Heart left ventricle (tissue), 16 donors: ENCODE data around the gene ZCCHC4. TPM values are rescaled to one million over a fixed set of nuclear protein-coding genes. Genes with fewer than 3 reads are reported as not detected.

Experiments
- ATAC-seq, 4 donors: fragments of 200-7000 bp; cut with Tn5 transposase; one replicate each; pipeline ENCODE4 v1.9.1; 2020 to 2022; ENCODE audit warnings: moderate library complexity in 4 of 4, mild to moderate bottlenecking in 3 of 4, moderate number of reproducible peaks in 1 of 4
- DNase-seq, 5 donors: peaks; one replicate each; pipeline ENCODE4 v3.0.0-alpha.2; 2020
- H3K27ac ChIP-seq, 12 donors: fragments of 200-600 bp; sonication (generic) in 4 of 12; one replicate each; pipeline versions ENCODE4 v1.5.0 to v1.8.0; 2016 to 2022; ENCODE audit warnings: mild to moderate bottlenecking in 2 of 12
- H3K27me3 ChIP-seq, 9 donors: fragments of 200-600 bp; sonication (generic) in 2 of 9; one replicate each; pipeline versions ENCODE4 v1.5.1 to v1.8.0; 2016 to 2022; ENCODE audit warnings: mild to moderate bottlenecking in 3 of 9
- H3K36me3 ChIP-seq, 9 donors: fragments of 200-600 bp; sonication (generic) in 2 of 9; one replicate each; pipeline versions ENCODE4 v1.5.0 to v1.8.0; 2018 to 2022; ENCODE audit warnings: mild to moderate bottlenecking in 2 of 9
- H3K4me1 ChIP-seq, 12 donors: fragments of 200-600 bp; sonication (generic) in 4 of 12; one replicate each; pipeline versions ENCODE4 v1.5.0 to v1.8.0; 2016 to 2022; ENCODE audit warnings: mild to moderate bottlenecking in 3 of 12
- H3K4me3 ChIP-seq, 12 donors: fragments of 200-600 bp; sonication (generic) in 4 of 12; one replicate each; pipeline versions ENCODE4 v1.5.0 to v1.8.0; 2017 to 2022; ENCODE audit warnings: mild to moderate bottlenecking in 9 of 12, moderate library complexity in 4 of 12
- H3K9me3 ChIP-seq, 12 donors: fragments of 200-600 bp; sonication (generic) in 4 of 12; one replicate each; pipeline versions ENCODE4 v1.5.0 to v1.8.0; 2016 to 2022; ENCODE audit warnings: mild to moderate bottlenecking in 1 of 12
- CTCF ChIP-seq, 12 donors: fragments of 200-600 bp; sonication (generic) in 4 of 12; IDR thresholded peaks; one replicate each; pipeline versions ENCODE4 v1.5.0 to v1.8.0; 2018 to 2022; ENCODE audit warnings: antibody characterized with exemption in 12 of 12, mild to moderate bottlenecking in 5 of 12
- POLR2A ChIP-seq, 2 donors: fragments of 450-650 bp; IDR thresholded peaks; one replicate each; pipeline ENCODE4 v1.6.1; 2017; ENCODE audit warnings: antibody characterized with exemption in 2 of 2, mild to moderate bottlenecking in 2 of 2, moderate library complexity in 2 of 2
- WGBS, 4 donors: extraction: QIAGEN DNeasy Blood & Tissue Kit in 2 of 4; methylation state at CpG; one replicate each; pipeline versions ENCODE4 v1.1.5 to v1.1.7; 2013 to 2018; 5-methylcytosine and 5-hydroxymethylcytosine counted together
- intact Hi-C, 10 donors: fragments of 100-400 bp; cut with DNase I; formaldehyde crosslinking; loops; one replicate each; pipeline versions ENCODE4 v1.11.1 to v1.14.2; 2022
- polyA plus RNA-seq, 2 donors: library from polyadenylated mRNA; stranded (reverse); fragments of 200-250 nt; gene quantifications; one replicate each; pipeline ENCODE4 v1.2.3, GENCODE V29; 2013
- total RNA-seq, 9 donors: library from RNA; depleted of rRNA in 2 of 9; stranded (reverse); fragments of >200 nt in 2 of 9; fragmentation: NEBNext Ultra II Directional in 3 of 9; extraction: Animal tissue kit (Norgen Biotek cat#: 25700) in 3 of 9; gene quantifications; one replicate each; pipeline versions ENCODE4 v1.1.0 to v1.2.4, GENCODE V29; 2016 to 2023
- donor health status: ischemic (EF 13 %, LVEDD 7.1; RV severe dilation, severe dysfunction).
- donor health status: healthy with polysubstance abuse.
- donor health status: DM: no; HTN: yes; CAD: no.
- donor health status: DM: no; HTN: no; CAD: no.
- donor health status: ischemic (EF 25% LVEDD 6.9; RV normal size, moderate dysfunction).
- donor health status: ischemic (EF 25% LVEDD 5.7; RV mildly dilated, moderate dysfunction).
- donor health status: healthy.
- donor health status: DM: yes; HTN: yes; CAD: no.
- donor health status: ischemic (EF 35%, LVEDD 5.7; RV mildly dilated, moderate dysfunction).
- donor health status: nonischemic (EF 11% LVEDD 7.7; RV severe dilation, severe dysfunction).
- donor health status: DM: yes; HTN: yes; CAD: no.
- donor health status: PGD.
- donor health status: ischemic (EF 29% LVEDD 5.4; RV normal size, mild dysfunction).
- donor health status: nonischemic (EF 23%, LVEDD 6.1; RV moderate dilation, normal function).

The ZCCHC4 gene
- total and polyA plus RNA-seq, 11 donors = 5.2 to 9.6 (median 7.3) TPM

GRCh38 chr4:25346913-25347312 lies 34.3 kb downstream of the ZCCHC4 start:
- TF ChIP-seq CTCF (IDR thresholded peaks at IDR 0.05) (no peak), POLR2A (IDR thresholded peaks at IDR 0.05) (no peak)
- Histone ChIP-seq H3K9me3 (no peaks in the 10 kb centered on the region), H3K4me3 (no peak overlapping the region), H3K27me3 (no peaks in the 10 kb centered on the region), H3K36me3 (peaks cover 0 to 39% (median 12%) of the 10 kb centered on the region in 9 donors), H3K4me1 (no peaks in the 10 kb centered on the region), H3K27ac (no peak overlapping the region)
- DNase-seq (no peak), ATAC-seq (no peak)
- WGBS, 4 donors = 84 to 94% (median 93%) methylated on average over 3 of the region's 3 CpGs
- intact Hi-C loops = no loop called here

GRCh38 chr4:25347473-25347872 lies 34.9 kb downstream of the ZCCHC4 start:
- WGBS, 4 donors = 71 to 73% (median 72%) methylated on average over 2 of the region's 2 CpGs
- no peak for ATAC-seq
- Histone ChIP-seq H3K36me3 (peaks cover 0 to 42% (median 16%) of the 10 kb centered on the region in 9 donors), H3K4me3 (no peak overlapping the region), H3K27ac (no peak overlapping the region), H3K27me3 (no peaks in the 10 kb centered on the region), H3K9me3 (no peaks in the 10 kb centered on the region), H3K4me1 (no peaks in the 10 kb centered on the region)
- intact Hi-C loops = no loop called here
- no peak for TF ChIP-seq CTCF (IDR thresholded peaks at IDR 0.05)
- no peak for TF ChIP-seq POLR2A (IDR thresholded peaks at IDR 0.05)
- DNase-seq = no peak

GRCh38 chr4:25347971-25348370 lies 35.4 kb downstream of the ZCCHC4 start:
- Histone ChIP-seq H3K4me1 (no peaks in the 10 kb centered on the region), H3K9me3 (no peaks in the 10 kb centered on the region), H3K27ac (no peak overlapping the region), H3K27me3 (no peaks in the 10 kb centered on the region), H3K4me3 (no peak overlapping the region), H3K36me3 (peaks cover 0 to 45% (median 20%) of the 10 kb centered on the region in 9 donors)
- intact Hi-C loops = no loop called here
- ATAC-seq (no peak), DNase-seq (no peak)
- TF ChIP-seq POLR2A (IDR thresholded peaks at IDR 0.05) (no peak), CTCF (IDR thresholded peaks at IDR 0.05) (no peak)
- WGBS, 4 donors = 65 to 95% (median 73%) methylated on average over 2 of the region's 2 CpGs

GRCh38 chr4:25350561-25350960 lies 38.0 kb downstream of the ZCCHC4 start:
- TF ChIP-seq CTCF (IDR thresholded peaks at IDR 0.05) (no peak), POLR2A (IDR thresholded peaks at IDR 0.05) (no peak)
- DNase-seq (no peak), ATAC-seq (no peak)
- intact Hi-C loops = no loop called here
- Histone ChIP-seq H3K9me3 (no peaks in the 10 kb centered on the region), H3K27me3 (no peaks in the 10 kb centered on the region), H3K4me1 (no peaks in the 10 kb centered on the region), H3K27ac (no peak overlapping the region), H3K4me3 (no peak overlapping the region), H3K36me3 (peaks cover 0 to 53% (median 20%) of the 10 kb centered on the region in 9 donors)
- 86 to 95% (median 91%) methylated on average over 2 of the region's 2 CpGs for WGBS, 4 donors
